ENCODE results near the gene OTUD4.

Gene OTUD4

DNA sequence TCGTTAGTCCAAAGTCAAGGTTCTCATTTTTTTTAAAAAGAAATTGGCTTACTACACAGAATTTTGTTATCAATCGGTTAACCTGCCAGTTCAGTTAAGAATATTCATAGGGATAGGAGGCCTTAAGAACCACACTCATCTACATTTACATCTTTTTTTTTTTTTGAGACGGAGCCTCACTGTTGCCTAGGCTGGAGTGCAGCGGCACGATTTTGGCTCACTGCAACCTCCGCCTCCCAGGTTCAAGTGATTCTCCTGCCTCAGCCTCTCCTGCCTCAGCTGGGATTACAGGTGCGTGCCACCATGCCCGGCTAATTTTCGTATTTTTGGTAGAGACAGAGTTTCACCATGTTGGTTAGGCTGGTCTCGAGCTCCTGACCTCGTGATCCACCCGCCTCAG, 48.5 kb downstream of the OTUD4 start:
- TF ChIP-seq, protein P1, sequence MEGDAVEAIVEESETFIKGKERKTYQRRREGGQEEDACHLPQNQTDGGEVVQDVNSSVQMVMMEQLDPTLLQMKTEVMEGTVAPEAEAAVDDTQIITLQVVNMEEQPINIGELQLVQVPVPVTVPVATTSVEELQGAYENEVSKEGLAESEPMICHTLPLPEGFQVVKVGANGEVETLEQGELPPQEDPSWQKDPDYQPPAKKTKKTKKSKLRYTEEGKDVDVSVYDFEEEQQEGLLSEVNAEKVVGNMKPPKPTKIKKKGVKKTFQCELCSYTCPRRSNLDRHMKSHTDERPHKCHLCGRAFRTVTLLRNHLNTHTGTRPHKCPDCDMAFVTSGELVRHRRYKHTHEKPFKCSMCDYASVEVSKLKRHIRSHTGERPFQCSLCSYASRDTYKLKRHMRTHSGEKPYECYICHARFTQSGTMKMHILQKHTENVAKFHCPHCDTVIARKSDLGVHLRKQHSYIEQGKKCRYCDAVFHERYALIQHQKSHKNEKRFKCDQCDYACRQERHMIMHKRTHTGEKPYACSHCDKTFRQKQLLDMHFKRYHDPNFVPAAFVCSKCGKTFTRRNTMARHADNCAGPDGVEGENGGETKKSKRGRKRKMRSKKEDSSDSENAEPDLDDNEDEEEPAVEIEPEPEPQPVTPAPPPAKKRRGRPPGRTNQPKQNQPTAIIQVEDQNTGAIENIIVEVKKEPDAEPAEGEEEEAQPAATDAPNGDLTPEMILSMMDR (IDR thresholded peaks at IDR 0.05), result no peak

- TF ChIP-seq, protein P1 (IDR thresholded peaks at IDR 0.05), result no peak
Observed at GRCh38 chr4:145130788-145131399, 49.5 kb downstream of the OTUD4 start.

DNA sequence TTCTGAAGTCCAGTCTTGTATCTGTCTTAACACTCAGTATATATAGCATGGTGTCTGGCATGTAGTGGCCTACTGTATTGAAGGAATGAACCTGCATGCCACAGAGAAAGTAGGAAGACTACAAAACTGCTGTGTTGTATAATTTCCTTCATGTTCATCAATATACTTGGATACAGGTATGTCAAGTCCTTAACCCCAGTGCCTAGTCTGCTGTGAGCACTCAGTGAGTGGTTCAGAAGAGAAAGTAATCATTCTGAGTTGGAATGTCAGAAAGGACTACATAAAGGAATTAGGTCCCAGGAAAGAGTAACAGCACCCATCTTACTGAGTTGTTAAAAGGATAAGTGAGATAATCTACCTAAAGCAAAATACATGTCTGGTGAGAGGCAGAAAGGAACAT, 50.3 kb downstream of the OTUD4 start:
- TF ChIP-seq, protein P1 (IDR thresholded peaks at IDR 0.05), result no peak

GRCh38 chr4:145125396-145125795, 55.0 kb downstream of the OTUD4 start:
- TF ChIP-seq, protein P1 (IDR thresholded peaks at IDR 0.05), result no peak

DNA sequence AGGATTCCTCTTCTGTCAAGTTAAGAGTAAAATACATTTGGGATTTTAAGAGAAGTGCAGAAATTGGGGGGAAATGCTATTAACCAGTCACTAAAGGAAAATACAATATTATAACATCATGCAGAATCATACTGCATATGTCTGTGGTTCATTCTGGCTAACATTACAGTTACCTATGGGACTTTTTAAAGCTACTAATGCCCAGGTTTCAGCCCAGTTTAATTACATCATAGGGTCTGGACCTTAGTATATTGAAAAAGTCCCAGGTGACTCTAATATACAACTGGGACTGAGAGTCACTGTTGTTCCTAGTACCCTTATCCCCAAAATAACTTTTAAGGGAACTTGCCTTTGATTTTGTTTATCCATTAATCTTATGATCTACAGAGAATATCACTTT, 72.3 kb downstream of the OTUD4 start:
- TF ChIP-seq, protein P1 (IDR thresholded peaks at IDR 0.05), result no peak

- TF ChIP-seq, protein P1 (IDR thresholded peaks at IDR 0.05), result no peak
Observed at GRCh38 chr4:145107126-145107525, 73.3 kb downstream of the OTUD4 start.

- TF ChIP-seq, protein P1 (IDR thresholded peaks at IDR 0.05), result no peak
Observed at GRCh38 chr4:145103496-145103895, 76.9 kb downstream of the OTUD4 start.

DNA sequence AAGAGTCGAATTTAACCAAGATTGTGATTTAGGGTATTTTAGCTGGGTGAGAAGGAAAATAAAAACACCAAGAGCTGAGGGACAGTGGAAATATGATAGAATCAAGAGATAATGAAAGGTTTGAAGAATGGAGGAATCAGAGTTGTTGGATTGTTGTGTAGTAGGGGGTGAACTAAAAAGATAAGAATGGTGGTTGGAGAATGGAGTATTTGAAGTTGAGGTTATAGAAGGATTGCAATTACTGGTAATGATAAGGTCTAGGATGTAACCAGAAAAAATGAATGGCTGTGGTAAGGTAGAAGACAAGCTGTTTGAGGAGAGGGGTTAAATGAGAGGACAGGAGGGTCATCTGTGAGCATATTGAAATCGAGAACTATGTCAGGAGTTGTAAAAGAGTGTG, 77.8 kb downstream of the OTUD4 start:
- TF ChIP-seq, protein P1 (IDR thresholded peaks at IDR 0.05), result no peak

Data from LNCAP (cell line).